HCT116 (cell line): ENCODE data around the gene TPD52L1. TPM values are rescaled to one million over a fixed set of nuclear protein-coding genes. Genes with fewer than 3 reads are reported as not detected.

ENCODE experiments used
- ATAC-seq: fragments of 200-7000 bp; cut with Tn5 transposase; 2 replicates; pipeline ENCODE4 v1.9.1; 2020; ENCODE audit warnings: mild to moderate bottlenecking, moderate library complexity
- BruUV-seq: library from RNA; stranded (reverse); fragments of 400-500 nt; replicated peaks from 2 replicates; lab custom pipeline; 2021; lab: Mats Ljungman, UMichigan
- CTCF ChIA-PET: fragments of 300-600 bp; sonication (Branson Sonifier 250); formaldehyde crosslinking; loops from one replicate; lab custom pipeline; 2021; ENCODE audit warnings: antibody characterized with exemption; lab: Charles Lee
- POLR2A ChIA-PET: fragments of 300-600, 350-600 bp; sonication (Branson Sonifier 250); formaldehyde crosslinking; loops from one replicate; lab custom pipeline; 2021; ENCODE audit warnings: antibody characterized with exemption; lab: Charles Lee
- RAD21 ChIA-PET, 2 experiments: fragments of 300-600 bp; sonication (Branson Sonifier 250); formaldehyde crosslinking; loops; one replicate each; lab custom pipeline; 2023; ENCODE audit warnings: low total read pairs in 2 of 2; ENCODE audit not compliant: uncharacterized antibody in 2 of 2, unreplicated experiment in 2 of 2, low non-redundant PET in 1 of 2; lab: Charles Lee
- DNase-seq: peaks from one replicate; pipeline ENCODE4 v3.0.0-alpha.2; 2010; ENCODE audit warnings: low read depth, low spot score
- H2AFZ ChIP-seq: fragments of 200-600 bp; shearing (Covaris generic), sonication (generic); 2 replicates; pipeline ENCODE4 v1.6.1; 2017; ENCODE audit warnings: low read depth, mixed run types, mixed read lengths, antibody characterized with exemption, low read length; ENCODE audit not compliant: poor library complexity, severe bottlenecking
- H3K27ac ChIP-seq: 2 replicates; pipeline ENCODE4 v1.5.1; 2012; ENCODE audit warnings: low read depth, low read length
- H3K27me3 ChIP-seq: fragments of 200-600 bp; sonication (generic); 2 replicates; pipeline ENCODE4 v1.6.1; 2016; ENCODE audit warnings: mixed run types, low read length, mixed read lengths; ENCODE audit not compliant: insufficient read depth
- H3K36me3 ChIP-seq, 2 experiments: fragments of 200-500 bp in 1 of 2; fragments of 200-600 bp in 1 of 2; sonication (Bioruptor generic) in 1 of 2; sonication (generic) in 1 of 2; 2 replicates each; pipeline versions ENCODE4 v1.5.1 to v1.6.1; 2014 to 2016; ENCODE audit warnings: low read length in 2 of 2, inconsistent platforms in 1 of 2, mixed read lengths in 1 of 2, mixed run types in 1 of 2; ENCODE audit not compliant: insufficient read depth in 2 of 2, control insufficient read depth in 1 of 2
- H3K4me1 ChIP-seq, 2 experiments: fragments of 200-600 bp in 1 of 2; sonication (generic) in 1 of 2; 2 replicates each; pipeline versions ENCODE4 v1.5.1 to v1.6.1; 2012 to 2017; ENCODE audit warnings: low read length in 2 of 2, inconsistent platforms in 1 of 2, mild to moderate bottlenecking in 1 of 2, mixed read lengths in 1 of 2, mixed run types in 1 of 2, moderate library complexity in 1 of 2; ENCODE audit not compliant: insufficient read depth in 2 of 2, control insufficient read depth in 1 of 2
- H3K4me2 ChIP-seq: fragments of 200-600 bp; sonication (generic); 2 replicates; pipeline ENCODE4 v1.6.1; 2017; ENCODE audit warnings: mixed run types, low read length, mixed read lengths
- H3K4me3 ChIP-seq, 2 experiments: fragments of 200-600 bp in 1 of 2; sonication (generic) in 1 of 2; replicated peaks in 1 of 2; 2 replicates each; pipeline ENCODE4 v1.5.1; 2011 to 2016; ENCODE audit warnings: low read length in 2 of 2, control low read depth in 1 of 2, low read depth in 1 of 2, mild to moderate bottlenecking in 1 of 2, mixed read lengths in 1 of 2, mixed run types in 1 of 2
- H3K79me2 ChIP-seq: fragments of 200-600 bp; sonication (generic); 2 replicates; pipeline ENCODE4 v1.6.1; 2017; ENCODE audit warnings: mild to moderate bottlenecking, mixed run types, low read length, moderate library complexity, mixed read lengths; ENCODE audit not compliant: insufficient read depth
- H3K9ac ChIP-seq: fragments of 200-600 bp; sonication (generic); 2 replicates; pipeline ENCODE4 v1.6.1; 2016; ENCODE audit warnings: low read length, mixed read lengths
- H3K9me2 ChIP-seq: fragments of 200-600 bp; sonication (generic), shearing (Covaris generic); 2 replicates; pipeline ENCODE4 v1.6.1; 2017; ENCODE audit warnings: mixed run types, mild to moderate bottlenecking, moderate library complexity; ENCODE audit not compliant: insufficient read depth
- H3K9me3 ChIP-seq, 2 experiments: fragments of 200-500 bp in 1 of 2; fragments of 200-600 bp in 1 of 2; sonication (Bioruptor generic) in 1 of 2; sonication (generic) in 1 of 2; 2 replicates each; pipeline ENCODE4 v1.6.1; 2014 to 2017; ENCODE audit warnings: low read length in 2 of 2, mixed read lengths in 2 of 2, inconsistent platforms in 1 of 2, low read depth in 1 of 2, mild to moderate bottlenecking in 1 of 2, mixed run types in 1 of 2, moderate library complexity in 1 of 2; ENCODE audit not compliant: control insufficient read depth in 1 of 2, insufficient read depth in 1 of 2
- H4K20me1 ChIP-seq: fragments of 200-600 bp; sonication (generic), shearing (Covaris generic); 2 replicates; pipeline ENCODE4 v1.6.1; 2017; ENCODE audit warnings: mixed run types, mild to moderate bottlenecking, moderate library complexity; ENCODE audit not compliant: insufficient read depth
- ATF3 ChIP-seq: IDR thresholded peaks from 2 replicates; pipeline ENCODE4 v1.6.1; 2012
- CBX3 ChIP-seq: IDR thresholded peaks from 2 replicates; pipeline ENCODE4 v1.6.1; 2012; ENCODE audit warnings: low read depth
- CEBPB ChIP-seq: IDR thresholded peaks from 2 replicates; pipeline ENCODE4 v1.6.1; 2012; ENCODE audit warnings: low read depth
- CTCF ChIP-seq, 3 experiments: fragments of 200-600 bp in 1 of 3; sonication (generic) in 1 of 3; IDR thresholded peaks in 2 of 3; conservative IDR thresholded peaks in 1 of 3; 2 replicates each; pipeline ENCODE4 v1.5.1; 2012 to 2017; ENCODE audit warnings: low read depth in 2 of 3, low read length in 2 of 3, antibody characterized with exemption in 1 of 3, borderline replicate concordance in 1 of 3, control low read depth in 1 of 3, mild to moderate bottlenecking in 1 of 3, mixed read lengths in 1 of 3, mixed run types in 1 of 3, moderate library complexity in 1 of 3; ENCODE audit not compliant: insufficient read depth in 1 of 3
- EGR1 ChIP-seq: IDR thresholded peaks from 2 replicates; pipeline ENCODE4 v1.6.1; 2012; ENCODE audit warnings: low read depth
- EZH2 ChIP-seq: fragments of 200-600 bp; sonication (generic); IDR thresholded peaks from 2 replicates; pipeline ENCODE4 v1.6.1; 2017; ENCODE audit warnings: antibody characterized with exemption, mixed run types
- FOSL1 ChIP-seq: IDR thresholded peaks from 2 replicates; pipeline ENCODE4 v1.6.1; 2012; ENCODE audit warnings: low read depth
- MAX ChIP-seq: IDR thresholded peaks from 2 replicates; pipeline ENCODE4 v1.6.1; 2012
- RAD21 ChIP-seq: IDR thresholded peaks from 2 replicates; pipeline ENCODE4 v1.6.1; 2012; ENCODE audit warnings: low read depth, mild to moderate bottlenecking
- SIN3A ChIP-seq: IDR thresholded peaks from 2 replicates; pipeline ENCODE4 v1.6.1; 2012; ENCODE audit warnings: low read depth
- SP1 ChIP-seq: IDR thresholded peaks from 2 replicates; pipeline ENCODE4 v1.6.1; 2012; ENCODE audit warnings: low read depth
- SRF ChIP-seq: IDR thresholded peaks from 2 replicates; pipeline ENCODE4 v1.6.1; 2012; ENCODE audit warnings: low read depth
- TCF7L2 ChIP-seq: IDR thresholded peaks from 2 replicates; pipeline ENCODE4 v1.7.0; 2011; ENCODE audit warnings: borderline replicate concordance, inconsistent platforms; ENCODE audit not compliant: insufficient read depth, insufficient read length; ENCODE audit errors: extremely low read depth
- ZFX ChIP-seq: fragments of 450-650 bp; IDR thresholded peaks from 2 replicates; pipeline ENCODE4 v1.6.1; 2017
- ZNF274 ChIP-seq: fragments of 200-500 bp; sonication (Bioruptor generic); IDR thresholded peaks from 2 replicates; pipeline ENCODE4 v1.6.1; 2014; ENCODE audit warnings: mild to moderate bottlenecking, low read depth, low read length, inconsistent platforms
- intact Hi-C: fragments of 100-400 bp; cut with micrococcal nuclease; formaldehyde crosslinking; loops from 2 replicates; pipeline ENCODE4 v1.10.0; 2022
- total RNA-seq: library from RNA; stranded (reverse); gene quantifications from one replicate; pipeline ENCODE4 v1.2.1, GENCODE V29; 2021; ENCODE audit not compliant: unreplicated experiment
- TF ChIP-seq, protein P1 (sequence below): IDR thresholded peaks from 2 replicates; pipeline ENCODE4 v1.6.1; 2011; ENCODE audit warnings: mild to moderate bottlenecking, low read length, moderate library complexity; ENCODE audit not compliant: insufficient replicate concordance; ENCODE audit errors: extremely low read depth

The TPD52L1 gene
- total RNA-seq, 1 experiment from 2014 or later = 64.1 TPM

DNA sequence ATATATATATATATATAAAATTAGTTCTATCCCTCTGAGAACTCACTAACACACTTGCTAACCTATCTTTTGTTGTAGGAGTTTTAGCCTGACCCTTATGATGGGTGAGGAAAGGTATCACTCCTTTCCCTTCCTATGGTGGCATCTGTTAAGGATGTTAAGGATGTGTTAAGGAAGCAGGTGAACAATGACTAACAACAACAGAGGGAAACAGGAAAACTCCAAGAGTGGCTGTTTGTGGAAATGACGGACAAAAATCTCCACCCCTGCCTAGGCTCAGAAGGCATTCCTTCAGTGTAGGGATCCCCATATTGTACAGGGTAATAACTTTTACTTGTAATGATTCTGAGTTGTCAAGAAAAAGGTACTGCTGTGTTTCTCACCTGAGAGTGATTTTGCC lies 8.8 kb upstream of the TPD52L1 start:
- no peak for TF ChIP-seq FOSL1
- no peak for TF ChIP-seq ZNF274
- TF ChIP-seq SRF = no peak
- no peak for TF ChIP-seq RAD21
- TF ChIP-seq EZH2 = no peak
- TF ChIP-seq ZFX = no peak
- no peak for TF ChIP-seq SIN3A
- TF ChIP-seq SP1 = no peak
- no peak for TF ChIP-seq TCF7L2
- intact Hi-C loops = no loop called here
- POLR2A ChIA-PET = no interaction called here

DNA sequence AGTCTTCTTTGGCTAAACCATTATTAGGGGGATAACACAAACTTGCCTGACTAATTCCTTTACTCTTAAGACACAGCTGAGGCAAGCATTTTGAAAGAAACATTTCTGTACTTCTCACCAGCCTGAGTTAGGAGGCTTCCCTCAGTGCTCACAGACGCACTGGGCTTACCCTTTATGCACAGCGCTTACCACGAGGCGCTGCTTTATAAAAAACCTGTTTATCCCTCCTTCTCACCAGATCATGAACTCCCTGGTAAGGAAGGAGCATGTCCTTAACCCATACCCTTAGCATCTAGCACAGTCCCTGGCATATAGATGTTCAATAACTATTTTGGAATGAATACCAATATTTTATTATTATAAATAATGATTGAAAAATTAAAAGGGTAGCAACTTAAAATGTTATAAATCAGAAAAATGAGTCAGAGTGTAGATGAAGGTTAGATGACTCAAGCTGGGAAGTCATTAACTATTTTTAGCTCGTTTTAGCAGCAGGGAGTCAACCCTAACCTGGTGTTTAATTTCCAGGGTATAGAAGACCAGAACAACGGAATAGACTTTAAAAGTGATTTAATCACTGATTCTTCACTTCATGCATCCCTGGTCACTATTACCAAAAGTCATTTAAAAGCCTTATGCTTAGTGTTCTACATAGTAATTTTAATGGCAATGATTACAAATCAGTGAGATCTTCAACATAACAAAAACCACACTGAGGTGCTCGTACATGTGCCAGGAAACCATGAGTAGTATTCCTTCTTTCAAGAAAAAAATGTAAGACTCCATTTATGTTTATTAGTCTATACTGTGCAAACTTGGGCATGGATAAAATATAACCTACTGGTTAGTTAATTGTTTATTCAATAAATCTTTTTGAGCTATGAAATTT lies 4.1 kb upstream of the TPD52L1 start:
- ATAC-seq = no peak
- TF ChIP-seq CTCF (IDR thresholded peaks at IDR 0.05 in 2 of 3, conservative IDR thresholded peaks at IDR 0.05 in 1 of 3; ENCODE audit: borderline replicate concordance in 1 of 3, insufficient read depth in 1 of 3, low read depth in 2 of 3, low read length in 2 of 3) (no peak), MAX (peak; percentile 23; the same call in 1 of the 2 replicates), CEBPB (0 out of 2 replicates have a peak, but pooled peaks have one; percentile 22), ATF3 (no peak), CBX3 (peak; percentile 17; the same call in 1 of the 2 replicates), EGR1 (no peak), FOSL1 (peak; percentile 81)
- TF ChIP-seq, protein P1, sequence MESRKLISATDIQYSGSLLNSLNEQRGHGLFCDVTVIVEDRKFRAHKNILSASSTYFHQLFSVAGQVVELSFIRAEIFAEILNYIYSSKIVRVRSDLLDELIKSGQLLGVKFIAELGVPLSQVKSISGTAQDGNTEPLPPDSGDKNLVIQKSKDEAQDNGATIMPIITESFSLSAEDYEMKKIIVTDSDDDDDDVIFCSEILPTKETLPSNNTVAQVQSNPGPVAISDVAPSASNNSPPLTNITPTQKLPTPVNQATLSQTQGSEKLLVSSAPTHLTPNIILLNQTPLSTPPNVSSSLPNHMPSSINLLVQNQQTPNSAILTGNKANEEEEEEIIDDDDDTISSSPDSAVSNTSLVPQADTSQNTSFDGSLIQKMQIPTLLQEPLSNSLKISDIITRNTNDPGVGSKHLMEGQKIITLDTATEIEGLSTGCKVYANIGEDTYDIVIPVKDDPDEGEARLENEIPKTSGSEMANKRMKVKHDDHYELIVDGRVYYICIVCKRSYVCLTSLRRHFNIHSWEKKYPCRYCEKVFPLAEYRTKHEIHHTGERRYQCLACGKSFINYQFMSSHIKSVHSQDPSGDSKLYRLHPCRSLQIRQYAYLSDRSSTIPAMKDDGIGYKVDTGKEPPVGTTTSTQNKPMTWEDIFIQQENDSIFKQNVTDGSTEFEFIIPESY = no peak

More for the DNA sequence above, 8.8 kb upstream of the TPD52L1 start:
- Histone ChIP-seq H2AFZ (no peak overlapping the region), H4K20me1 (no peaks in the 10 kb centered on the region), H3K4me3 (no peak overlapping the region), H3K27me3 (no peaks in the 10 kb centered on the region), H3K4me2 (no peak overlapping the region), H3K79me2 (no peaks in the 10 kb centered on the region), H3K9me2 (no peaks in the 10 kb centered on the region), H3K9me3 (no peaks in the 10 kb centered on the region), H3K4me1 (peaks cover 6 to 12% of the 10 kb centered on the region in 2 experiments), H3K27ac (no peak overlapping the region), H3K9ac (no peak overlapping the region), H3K36me3 (no peaks in the 10 kb centered on the region)
- no TSS peak for BruUV-seq
- ATAC-seq (no peak), DNase-seq (no peak)
- ChIA-PET RAD21 (no interaction called here), CTCF (no interaction called here)

More for the DNA sequence above, 4.1 kb upstream of the TPD52L1 start:
- Histone ChIP-seq H3K4me2 (peak overlapping the region; percentile 53), H4K20me1 (no peaks in the 10 kb centered on the region), H3K4me1 (peaks cover 9 to 22% of the 10 kb centered on the region in 2 experiments), H3K9me3 (no peaks in the 10 kb centered on the region), H3K79me2 (no peaks in the 10 kb centered on the region; the same call in 1 of the 2 replicates), H3K36me3 (no peaks in the 10 kb centered on the region), H3K4me3 (no peak overlapping the region), H3K9ac (no peak overlapping the region), H3K9me2 (no peaks in the 10 kb centered on the region), H3K27ac (no peak overlapping the region), H3K27me3 (no peaks in the 10 kb centered on the region), H2AFZ (peak overlapping the region; percentile 69)
- DNase-seq = no peak
- CTCF ChIA-PET = no interaction called here
- RAD21 ChIA-PET = interaction anchor here in 1 of 2 experiments (0.9 kb wide), 1 partner anchor 42 kb away, joined by 3 read pairs; no protein-coding TSS in a partner anchor
- no TSS peak for BruUV-seq
- POLR2A ChIA-PET = interaction anchor here (0.6 kb wide), 1 partner anchor 213 kb away, joined by 3 read pairs; no protein-coding TSS in a partner anchor
- intact Hi-C loops = loop anchor here (10.0 kb wide), 1 partner anchor 615 kb away; no protein-coding TSS in a partner anchor
